Suppressor macrophage treated with lipopolysaccharide for 1 hour (primary cell): Measurements from ENCODE around the gene HPS4.
"Not testable (repeated sequence)": the region's sequence is repeated elsewhere in the genome, so short reads cannot be mapped to it uniquely, and the experiment has no call there.

Experiments used
- DNase-seq, 3 donors: peaks; one replicate each; pipeline ENCODE4 v3.0.0-alpha.2; 2020 to 2022

HPS4 gene

DNA sequence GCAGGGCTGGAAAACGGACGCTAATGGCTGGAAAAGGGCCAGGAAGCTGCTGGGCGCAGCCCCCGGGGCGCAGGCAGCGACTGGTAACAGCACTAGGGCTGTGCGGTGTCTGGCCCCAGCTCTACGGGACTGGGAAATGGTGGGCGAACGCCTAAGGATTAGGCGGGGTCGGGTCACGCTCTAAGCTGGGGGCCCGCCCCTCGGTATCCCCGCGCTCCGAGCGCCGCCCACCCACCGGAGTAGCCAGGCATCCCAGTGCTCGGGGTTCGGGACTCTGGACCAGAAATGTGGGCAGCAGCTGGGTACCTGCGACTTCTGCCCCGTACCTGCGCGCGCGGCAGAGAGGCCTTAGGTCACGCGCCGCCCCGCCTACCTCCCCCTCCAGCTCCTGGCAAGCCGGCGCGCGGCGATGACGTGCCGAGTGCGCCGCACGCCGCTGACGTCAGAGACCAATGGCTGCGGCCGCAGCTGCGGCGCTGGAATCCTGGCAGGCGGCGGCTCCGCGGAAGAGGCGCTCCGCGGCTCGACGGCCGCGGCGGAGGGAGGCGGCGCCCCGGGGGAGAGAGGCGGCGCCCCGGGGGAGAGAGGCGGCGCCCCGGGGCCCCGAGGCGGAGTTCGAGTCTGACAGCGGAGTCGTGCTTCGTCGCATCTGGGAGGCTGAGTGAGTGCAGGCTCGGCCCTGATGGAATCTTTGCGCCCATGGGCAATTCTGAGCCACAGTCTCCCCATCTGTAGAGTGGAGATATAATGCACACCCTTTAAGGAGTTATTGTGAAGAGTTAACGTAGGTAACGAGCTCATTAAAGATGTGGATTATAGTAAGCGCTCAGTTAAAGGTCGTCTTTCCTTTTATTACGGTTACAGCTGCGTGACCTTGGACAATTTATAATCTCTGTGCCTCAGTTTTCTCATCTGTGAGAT, at the start of gene HPS4, which contains the start of gene SRRD:
Gene HPS4 (minus strand): TSS at position 345 of the 921 bp plus-strand sequence. CDS start 2,021 bp downstream, outside the sequence.
Gene SRRD (plus strand): TSS at position 439 of the 921 bp plus-strand sequence. CDS start 14 bp downstream, at position 453.
- peak; percentile 91 to 96 (median 95) for DNase-seq

DNA sequence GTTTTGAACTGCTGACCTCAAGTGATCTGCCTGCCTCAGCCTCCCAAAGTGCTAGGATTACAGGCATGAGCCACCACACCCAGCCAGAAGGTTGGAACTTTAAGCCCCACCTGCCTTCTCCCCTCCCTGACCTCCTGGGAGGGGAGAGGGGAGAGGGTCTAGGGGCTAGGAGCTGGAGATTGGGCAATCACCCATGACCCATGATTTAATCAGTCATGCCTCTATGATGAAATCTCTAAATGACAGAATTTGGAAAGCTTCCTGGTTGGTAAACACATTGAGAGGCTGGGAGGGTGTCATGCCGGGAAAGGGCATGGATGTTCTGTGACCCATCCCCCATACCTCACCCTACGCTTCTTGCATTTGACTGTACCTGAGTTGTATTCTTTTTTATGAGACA, 45.8 kb upstream of the HPS4 start:
- DNase-seq: peak; percentile 52 to 68 (median 59)

GRCh38 chr22:26528518-26528917, 44.9 kb upstream of the HPS4 start:
- not testable (repeated sequence) for DNase-seq

- DNase-seq: no peak
These were observed 44.2 kb upstream of the HPS4 start for GRCh38 chr22:26527574-26528465.

DNA sequence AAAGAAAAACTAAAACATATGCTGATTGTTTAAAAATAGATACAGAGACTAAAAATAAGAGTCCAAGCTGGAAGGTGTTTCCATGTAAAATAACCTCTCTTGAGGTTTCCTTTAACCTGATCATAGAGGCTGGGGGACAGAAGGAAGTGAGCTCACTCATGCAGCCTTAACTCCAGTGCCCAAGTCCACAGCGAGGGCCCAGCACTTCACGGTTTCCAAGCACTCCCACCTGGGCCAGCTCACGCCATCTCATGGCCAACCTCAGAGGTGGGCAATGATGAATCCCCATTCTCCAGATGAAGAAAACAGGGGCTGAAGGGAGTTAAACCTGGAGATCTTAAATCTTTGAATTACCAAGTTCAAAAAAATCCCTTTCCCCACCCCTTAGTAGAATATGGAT, 43.6 kb upstream of the HPS4 start:
- no peak for DNase-seq

DNA sequence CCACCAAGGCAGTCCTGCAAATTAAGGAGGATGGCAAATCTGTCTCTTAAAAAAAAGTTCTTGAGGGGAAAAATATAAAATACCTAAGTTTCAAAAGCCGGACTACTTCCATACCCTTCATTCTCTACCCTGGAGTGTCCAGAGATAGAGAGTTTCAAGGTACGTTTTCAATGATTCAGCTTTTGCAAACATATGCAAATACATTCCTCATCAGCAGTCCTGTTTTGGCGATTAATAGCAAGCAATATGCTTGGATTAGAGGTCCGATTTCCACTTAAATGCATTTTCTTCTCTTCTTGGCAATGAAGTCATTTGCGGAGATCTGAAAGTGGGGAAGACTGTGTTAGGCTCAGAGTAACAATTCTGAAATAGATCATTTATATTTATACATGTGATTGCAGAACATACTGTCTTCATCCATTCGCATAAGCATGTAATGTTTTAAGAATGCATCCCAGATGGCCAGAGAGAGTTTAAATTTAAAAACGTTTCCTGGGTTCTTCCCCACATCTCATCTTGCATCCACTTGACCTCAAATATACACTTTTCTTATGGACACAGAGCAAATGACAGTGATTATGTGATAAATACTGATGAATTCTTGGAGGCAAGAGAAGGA, 42.5 kb upstream of the HPS4 start:
- DNase-seq: no peak

GRCh38 chr22:26524870-26525269, 41.3 kb upstream of the HPS4 start:
- no peak for DNase-seq

GRCh38 chr22:26522592-26522991, 39.0 kb upstream of the HPS4 start:
- DNase-seq: no peak

GRCh38 chr22:26522012-26522411, 38.4 kb upstream of the HPS4 start:
- no peak for DNase-seq

GRCh38 chr22:26517429-26517828, 33.8 kb upstream of the HPS4 start:
- no peak for DNase-seq

GRCh38 chr22:26516503-26516902, 32.9 kb upstream of the HPS4 start:
- DNase-seq: no peak

GRCh38 chr22:26515931-26516330, 32.3 kb upstream of the HPS4 start:
- DNase-seq: no peak

GRCh38 chr22:26514419-26515161, 31.0 kb upstream of the HPS4 start:
- DNase-seq: no peak

- DNase-seq: no peak
These were observed 30.3 kb upstream of the HPS4 start for GRCh38 chr22:26513838-26514237.

- peak; percentile 95 to 96 (median 95) for DNase-seq
These were observed 28.7 kb upstream of the HPS4 start, which contains the start of gene TFIP11 for GRCh38 chr22:26512149-26512793. TSS of gene TFIP11 (minus strand) at chr22:26512473. CDS start at chr22:26510272, 2,201 bp downstream.

GRCh38 chr22:26508148-26508547, 24.6 kb upstream of the HPS4 start:
- DNase-seq: no peak

- DNase-seq: no peak
These were observed 20.2 kb upstream of the HPS4 start for GRCh38 chr22:26503758-26504157.

DNA sequence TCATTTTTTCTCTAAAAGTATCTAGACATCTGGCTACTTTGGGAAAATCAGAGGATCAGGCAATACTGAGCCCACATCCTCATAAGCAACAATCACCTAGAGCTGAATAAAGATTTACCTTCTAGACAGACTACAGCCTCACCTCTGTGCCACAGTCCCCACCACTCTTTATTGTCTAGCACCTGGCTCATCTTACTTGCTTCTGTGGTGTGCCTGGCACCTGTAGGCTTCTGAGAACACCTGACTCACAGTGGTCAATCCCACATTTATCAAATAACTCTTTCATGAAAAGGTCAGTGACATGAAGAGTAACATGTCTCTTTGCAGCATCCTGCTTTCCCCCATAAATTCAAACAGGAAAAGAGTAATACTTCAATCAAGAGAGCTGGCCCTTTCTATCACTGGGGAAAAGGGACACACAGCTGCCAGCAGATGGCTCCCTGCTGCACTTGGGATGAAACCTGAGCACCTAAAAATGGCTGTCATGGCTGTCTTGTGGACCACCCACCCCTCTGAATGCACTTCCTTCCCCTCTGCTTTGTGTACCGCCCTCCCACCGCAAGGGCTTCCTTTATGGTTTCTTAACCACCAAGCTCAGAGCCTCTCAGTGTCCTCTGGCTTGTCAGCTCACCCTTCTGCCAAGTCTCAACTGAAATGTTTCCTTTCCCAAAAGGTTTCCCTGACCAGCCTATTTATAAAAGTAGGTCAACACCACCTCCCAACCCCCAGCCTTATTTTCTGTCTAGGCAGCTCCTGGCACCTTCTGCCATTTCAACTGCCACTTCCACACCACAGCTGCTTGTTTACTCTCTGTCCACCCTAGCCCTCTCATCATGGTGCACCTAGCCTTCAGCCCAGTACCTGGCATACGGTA, 19.3 kb upstream of the HPS4 start:
- peak; percentile 51 to 58 (median 53) for DNase-seq

GRCh38 chr22:26501996-26502395, 18.4 kb upstream of the HPS4 start:
- no peak for DNase-seq

DNA sequence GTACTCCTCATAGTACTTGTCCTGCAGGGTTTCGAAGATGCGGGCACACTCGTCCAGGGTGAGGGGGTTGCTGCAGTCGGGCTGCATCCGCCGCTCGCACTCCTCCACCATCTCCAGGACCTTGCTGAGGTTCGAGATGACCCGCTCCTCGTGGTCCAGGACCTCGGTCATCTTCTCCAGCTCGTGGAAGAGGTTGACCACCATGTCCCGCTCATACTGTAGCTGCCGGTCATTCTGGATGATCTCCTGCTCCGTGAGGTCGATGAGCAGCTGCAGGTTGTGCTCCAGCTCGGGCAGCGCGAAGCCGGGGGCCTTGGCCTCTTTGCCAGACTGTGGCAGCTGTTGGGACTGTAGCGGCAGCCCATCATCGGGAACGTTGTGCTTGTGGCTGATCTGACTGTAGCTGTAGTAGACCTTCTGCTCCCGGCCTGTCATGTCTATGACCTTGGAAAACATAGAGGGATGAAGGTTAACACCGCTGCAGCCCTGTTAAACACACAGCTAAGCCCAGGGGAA, 15.7 kb upstream of the HPS4 start:
- no peak for DNase-seq
